IPS-11a (cell line): ENCODE data around the gene PPFIA2.
"Not testable (repeated sequence)": the region's sequence is repeated elsewhere in the genome, so short reads cannot be mapped to it uniquely, and the experiment has no call there.

Experiments
- H3K4me3 ChIP-seq: one replicate; pipeline ENCODE4 v1.5.1; 2013; ENCODE audit warnings: low read depth, low read length, control low read depth

The PPFIA2 gene

DNA sequence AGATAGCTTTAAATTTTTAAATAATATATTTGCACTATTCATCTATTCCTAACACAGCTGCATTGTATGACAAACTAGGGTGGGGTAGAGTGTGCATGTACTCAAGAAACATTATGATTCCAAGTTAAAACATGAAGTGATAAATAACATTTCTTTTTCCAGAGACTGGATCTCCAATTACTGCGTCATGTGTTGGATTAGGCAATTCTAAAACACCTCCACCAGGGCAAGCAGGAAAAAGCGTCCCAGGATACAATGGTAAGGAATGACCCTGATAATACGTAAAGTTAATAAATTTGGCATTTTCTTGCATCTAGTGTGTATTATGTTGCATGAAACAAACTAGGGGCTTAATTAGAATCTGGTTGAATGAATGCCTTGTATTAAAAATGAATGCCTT is 542.4 kb downstream of the PPFIA2 start:
- H3K4me3 ChIP-seq: no peak overlapping the region

DNA sequence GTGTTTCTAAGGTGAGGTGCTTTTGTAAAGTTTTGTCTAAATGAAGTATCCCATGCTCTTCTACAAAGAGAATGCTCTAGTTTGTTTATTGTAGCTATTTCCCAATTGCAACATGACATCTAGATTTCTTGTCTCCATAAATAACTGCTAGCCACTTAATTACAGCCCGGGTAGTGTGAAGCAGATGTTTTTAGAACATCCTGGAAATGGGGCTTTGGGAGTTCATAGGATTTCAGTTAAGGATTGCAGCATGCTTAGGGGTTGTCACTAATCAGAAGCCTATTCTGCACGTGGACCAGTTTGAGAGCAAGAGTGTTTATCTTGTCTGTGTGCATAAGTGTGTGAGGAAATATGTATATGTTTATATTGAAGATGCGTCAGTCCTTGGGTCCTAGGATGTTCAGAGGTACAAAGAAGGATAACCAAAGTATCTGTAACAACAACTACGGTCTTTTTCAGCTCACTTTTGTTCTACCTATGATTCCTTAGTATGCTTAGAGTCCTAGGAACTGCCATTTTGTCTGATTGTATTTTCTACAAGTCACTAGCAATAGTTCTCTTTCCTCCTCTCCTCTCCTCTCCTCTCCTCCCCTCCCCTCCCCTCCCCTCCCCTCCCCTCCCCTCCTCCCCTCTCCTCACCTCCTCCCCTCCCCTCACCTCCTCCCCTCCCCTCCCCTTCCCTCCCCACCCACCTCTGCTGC is 546.0 kb downstream of the PPFIA2 start:
- H3K4me3 ChIP-seq: no peak overlapping the region

DNA sequence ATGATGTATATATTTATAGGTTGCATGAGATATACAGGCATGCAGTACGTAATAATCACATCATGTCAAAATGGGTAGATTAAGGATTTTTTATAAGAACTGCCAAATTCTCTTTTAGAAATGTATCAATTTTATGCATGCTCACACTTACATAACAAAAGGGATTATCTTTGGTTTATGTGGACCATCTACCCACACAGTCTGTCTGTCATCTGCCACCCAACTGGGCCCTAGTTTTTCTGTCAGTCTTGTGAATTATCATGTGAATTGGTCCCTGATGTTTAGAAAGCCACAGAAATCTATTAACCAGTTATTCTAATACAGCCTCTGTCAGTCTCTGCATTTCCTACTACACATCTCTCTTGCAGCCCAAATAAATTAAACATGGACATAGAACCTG is 547.8 kb downstream of the PPFIA2 start:
- H3K4me3 ChIP-seq: no peak overlapping the region

DNA sequence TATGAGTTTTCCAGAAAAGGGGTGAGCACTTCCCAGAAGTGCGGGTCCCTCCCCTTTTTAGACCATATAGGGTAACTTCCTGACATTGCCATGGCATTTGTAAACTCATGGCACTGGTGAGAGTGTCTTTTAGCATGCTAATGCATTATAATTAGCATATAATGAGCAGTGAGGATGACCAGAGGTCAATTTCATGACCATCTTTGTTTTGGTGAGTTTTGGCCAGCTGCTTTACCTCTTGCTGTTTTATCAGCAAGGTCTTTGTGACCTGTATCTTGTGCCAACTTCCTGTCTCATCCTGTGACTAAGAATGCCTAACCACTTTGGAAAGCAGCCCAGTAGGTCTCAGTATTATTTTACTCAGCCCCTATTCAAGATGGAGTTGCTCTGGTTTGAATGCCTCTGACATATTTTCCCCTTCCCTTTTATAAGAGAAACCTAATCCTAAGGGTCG is 549.4 kb downstream of the PPFIA2 start:
- H3K4me3 ChIP-seq: not testable (repeated sequence)

DNA sequence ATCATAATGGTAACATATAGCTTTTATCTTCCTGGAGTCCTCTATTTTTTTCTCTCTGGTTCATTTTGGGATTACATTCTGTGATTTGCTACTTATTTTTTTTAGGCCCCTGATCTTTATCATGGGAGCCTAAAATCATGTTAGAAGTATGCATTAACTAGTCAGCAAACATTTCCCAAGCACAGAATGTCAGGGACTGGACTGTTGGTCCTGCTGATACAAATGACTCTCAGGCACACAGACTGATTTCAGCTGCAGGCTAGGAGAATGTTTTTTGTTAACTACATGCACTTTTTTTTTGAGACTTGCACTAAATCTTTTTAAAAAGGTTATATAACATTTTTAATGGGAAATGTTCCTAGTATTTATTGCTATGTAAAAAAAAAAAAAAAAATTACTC is 550.1 kb downstream of the PPFIA2 start:
- H3K4me3 ChIP-seq: no peak overlapping the region

DNA sequence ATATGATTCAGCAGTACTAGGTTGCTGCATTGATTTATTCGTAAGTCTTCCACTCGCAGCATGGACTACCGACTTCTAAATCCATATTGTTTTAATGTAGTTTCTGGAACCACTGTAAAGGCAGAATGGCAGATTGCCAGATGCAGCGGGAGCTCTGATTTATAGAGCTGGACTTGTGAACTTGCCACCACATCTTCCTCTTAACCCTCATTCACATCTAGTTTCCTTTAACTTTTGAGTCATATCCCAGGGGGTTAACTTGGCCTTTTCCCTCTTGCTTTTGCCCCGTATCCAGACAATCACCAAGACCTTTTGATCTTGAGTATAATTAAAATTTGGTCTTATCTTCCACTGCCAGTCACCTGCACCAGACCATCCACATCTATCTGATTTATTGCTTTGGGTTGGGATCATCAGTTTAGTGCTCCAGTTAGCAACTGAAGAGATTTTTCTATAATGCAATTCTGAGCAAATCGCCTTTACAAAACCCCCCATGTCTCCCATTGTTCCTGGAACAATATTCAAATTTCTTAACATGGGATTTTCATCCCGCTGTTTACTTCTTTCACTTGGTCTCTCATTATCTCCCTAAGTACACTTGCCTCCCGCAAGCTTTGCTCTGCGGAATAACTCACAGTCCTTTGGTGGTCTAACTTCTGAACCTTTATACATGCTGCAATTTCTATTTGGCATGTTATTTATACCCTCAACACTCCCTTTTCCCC is 550.8 kb downstream of the PPFIA2 start:
- H3K4me3 ChIP-seq: no peak overlapping the region
